Activated T-helper 2 cell treated with anti-CD3 and anti-CD28 coated beads, Interferon-gamma antibody, Interleukin-2, Interleukin-4, amounts not matched to agents 10 μg/mL and 5 μg/mL and 100 μg/mL, durations not matched to agents 14 hours and 24 hours and 36 hours (primary cell): ENCODE results near the gene METTL14. TPM values are rescaled to one million over a fixed set of nuclear protein-coding genes. Genes with fewer than 3 reads are reported as not detected.

Experiments
- DNase-seq: peaks from one replicate; pipeline ENCODE4 v3.0.0; 2021; ENCODE audit warnings: low spot score
- H3K27ac Mint-ChIP-seq: one replicate; pipeline ENCODE4 v1.8.0; 2021; ENCODE audit warnings: mixed read lengths
- H3K27me3 Mint-ChIP-seq: one replicate; pipeline ENCODE4 v1.8.0; 2021; ENCODE audit warnings: low read depth, mixed read lengths
- H3K36me3 Mint-ChIP-seq: one replicate; pipeline ENCODE4 v1.8.0; 2021; ENCODE audit warnings: low read depth, mixed read lengths
- H3K4me1 Mint-ChIP-seq: one replicate; pipeline ENCODE4 v1.8.0; 2021; ENCODE audit warnings: low read depth, mixed read lengths
- H3K4me3 Mint-ChIP-seq: one replicate; pipeline ENCODE4 v1.8.0; 2021; ENCODE audit warnings: low read depth, mild to moderate bottlenecking, moderate library complexity, mixed read lengths
- H3K9me3 Mint-ChIP-seq: one replicate; pipeline ENCODE4 v1.8.0; 2021; ENCODE audit warnings: mixed read lengths
- intact Hi-C: fragments of 100-400 bp; cut with micrococcal nuclease; formaldehyde crosslinking; loops from one replicate; pipeline ENCODE4 v1.15.1; 2023
- total RNA-seq: library from RNA; stranded (reverse); gene quantifications from 2 replicates; pipeline ENCODE4 v1.2.3, GENCODE V29; 2022

METTL14 gene
- total RNA-seq, 1 donor from 2014 or later = 43.6 TPM

DNA sequence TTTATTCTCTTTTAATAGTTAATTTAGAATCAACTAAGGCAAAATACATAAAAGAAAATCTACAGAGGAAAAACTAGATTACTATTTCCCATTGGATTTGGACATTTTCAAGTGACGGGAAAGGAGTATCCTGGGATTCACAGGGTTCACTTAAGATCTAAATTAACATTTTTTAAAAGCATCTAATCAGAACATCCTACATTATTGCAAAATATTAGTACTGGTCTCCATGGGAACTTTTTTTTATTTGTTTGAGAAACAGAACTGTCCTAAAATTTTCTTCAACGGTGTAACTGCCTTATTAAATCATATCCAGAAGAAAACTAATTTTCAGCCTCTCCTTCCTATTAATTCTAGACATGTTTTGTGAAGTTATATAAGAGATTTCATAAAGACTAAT lies 69.7 kb downstream of the METTL14 start:
- H3K27ac Mint-ChIP-seq = no peak overlapping the region
- H3K4me1 Mint-ChIP-seq = peaks cover 9% of the 10 kb centered on the region
- peaks cover 45% of the 10 kb centered on the region for H3K36me3 Mint-ChIP-seq
- no peaks in the 10 kb centered on the region for H3K27me3 Mint-ChIP-seq
- H3K9me3 Mint-ChIP-seq = no peaks in the 10 kb centered on the region
- H3K4me3 Mint-ChIP-seq = no peak overlapping the region
- DNase-seq = no peak
- intact Hi-C loops = no loop called here

GRCh38 chr4:118755438-118756226 lies 70.4 kb downstream of the METTL14 start:
- intact Hi-C loops = no loop called here
- Mint-ChIP-seq H3K9me3 (no peaks in the 10 kb centered on the region), H3K4me3 (no peak overlapping the region), H3K36me3 (peaks cover 45% of the 10 kb centered on the region), H3K4me1 (peaks cover 9% of the 10 kb centered on the region), H3K27me3 (no peaks in the 10 kb centered on the region), H3K27ac (no peak overlapping the region)
- DNase-seq = no peak

GRCh38 chr4:118756429-118756828 lies 71.2 kb downstream of the METTL14 start:
- no peaks in the 10 kb centered on the region for H3K9me3 Mint-ChIP-seq
- no peaks in the 10 kb centered on the region for H3K27me3 Mint-ChIP-seq
- no peak for DNase-seq
- peaks cover 46% of the 10 kb centered on the region for H3K36me3 Mint-ChIP-seq
- no peak overlapping the region for H3K4me3 Mint-ChIP-seq
- intact Hi-C loops = no loop called here
- no peak overlapping the region for H3K27ac Mint-ChIP-seq
- H3K4me1 Mint-ChIP-seq = peaks cover 9% of the 10 kb centered on the region

DNA sequence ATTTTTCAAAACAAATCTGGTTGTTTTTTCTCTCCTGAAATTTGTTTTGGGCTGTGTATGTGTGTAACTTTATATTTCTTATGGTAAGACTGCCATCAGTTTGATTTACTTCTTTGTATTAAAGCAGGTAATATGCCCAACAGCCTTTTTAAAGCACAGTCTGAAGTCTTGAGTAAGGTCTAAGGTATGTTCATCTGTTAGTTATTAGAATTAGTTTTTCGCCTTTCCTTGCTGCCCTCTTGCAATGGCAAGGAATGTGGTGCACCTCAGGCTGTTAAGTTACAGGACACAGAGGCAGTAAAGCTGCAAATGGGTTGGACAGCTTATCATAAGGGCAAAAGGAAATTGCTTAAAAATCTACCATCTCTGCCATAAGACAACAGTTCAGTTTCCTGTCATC lies 71.8 kb downstream of the METTL14 start:
- Mint-ChIP-seq H3K4me1 (peaks cover 9% of the 10 kb centered on the region), H3K9me3 (no peaks in the 10 kb centered on the region), H3K36me3 (peaks cover 44% of the 10 kb centered on the region), H3K4me3 (no peak overlapping the region), H3K27me3 (no peaks in the 10 kb centered on the region), H3K27ac (no peak overlapping the region)
- intact Hi-C loops = no loop called here
- no peak for DNase-seq

- no peak overlapping the region for H3K4me3 Mint-ChIP-seq
- peaks cover 9% of the 10 kb centered on the region for H3K4me1 Mint-ChIP-seq
- no peaks in the 10 kb centered on the region for H3K9me3 Mint-ChIP-seq
- H3K36me3 Mint-ChIP-seq = peaks cover 39% of the 10 kb centered on the region
- intact Hi-C loops = no loop called here
- no peak for DNase-seq
- H3K27me3 Mint-ChIP-seq = no peaks in the 10 kb centered on the region
- no peak overlapping the region for H3K27ac Mint-ChIP-seq
These were observed 72.6 kb downstream of the METTL14 start for GRCh38 chr4:118757761-118758251.

DNA sequence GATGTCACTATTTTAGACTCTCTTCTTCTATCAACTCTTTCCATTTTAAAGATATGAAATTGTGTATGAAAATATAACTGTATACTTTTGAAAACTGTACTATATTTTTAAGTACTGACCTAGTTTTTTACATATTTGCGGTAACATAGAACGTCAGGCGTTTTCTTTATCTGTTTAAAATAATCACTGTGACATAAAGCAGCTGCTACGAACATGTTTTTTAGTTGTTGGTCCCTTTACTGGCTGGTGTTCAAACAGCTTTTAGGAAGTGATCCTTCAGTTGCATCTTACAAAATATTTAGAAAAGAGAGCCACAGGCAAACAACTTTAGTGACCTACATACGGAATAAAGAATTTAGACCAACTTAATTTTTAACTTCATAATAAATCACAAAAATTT lies 73.1 kb downstream of the METTL14 start:
- no peak for DNase-seq
- H3K27ac Mint-ChIP-seq = no peak overlapping the region
- H3K27me3 Mint-ChIP-seq = no peaks in the 10 kb centered on the region
- intact Hi-C loops = no loop called here
- H3K4me3 Mint-ChIP-seq = no peak overlapping the region
- no peaks in the 10 kb centered on the region for H3K9me3 Mint-ChIP-seq
- H3K4me1 Mint-ChIP-seq = peaks cover 9% of the 10 kb centered on the region
- H3K36me3 Mint-ChIP-seq = peaks cover 41% of the 10 kb centered on the region

- Mint-ChIP-seq H3K27ac (no peak overlapping the region), H3K4me1 (peaks cover 9% of the 10 kb centered on the region), H3K36me3 (peaks cover 53% of the 10 kb centered on the region), H3K9me3 (no peaks in the 10 kb centered on the region), H3K27me3 (no peaks in the 10 kb centered on the region), H3K4me3 (no peak overlapping the region)
- intact Hi-C loops = no loop called here
- DNase-seq = no peak
These were observed 74.3 kb downstream of the METTL14 start for GRCh38 chr4:118759481-118759880.

DNA sequence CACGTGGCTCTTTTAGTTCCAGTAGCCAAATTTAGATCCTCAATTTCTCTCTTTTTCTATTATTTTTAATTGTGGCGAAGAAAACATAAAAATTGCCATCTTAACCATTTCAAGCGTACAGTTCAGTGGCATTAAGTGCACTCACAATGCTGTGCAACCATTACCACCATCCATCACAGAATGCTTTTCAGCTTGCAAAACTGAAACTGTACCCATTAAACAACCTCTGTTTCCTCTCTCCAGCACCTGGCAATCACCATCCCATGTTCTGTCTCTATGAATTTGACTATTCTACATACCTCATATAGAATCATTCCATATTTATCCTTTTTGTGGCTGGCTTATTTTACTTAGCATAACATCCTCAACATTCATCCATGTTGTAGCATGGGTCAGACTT lies 74.9 kb downstream of the METTL14 start:
- Mint-ChIP-seq H3K9me3 (no peaks in the 10 kb centered on the region), H3K36me3 (peaks cover 54% of the 10 kb centered on the region), H3K4me1 (peaks cover 9% of the 10 kb centered on the region), H3K4me3 (no peak overlapping the region), H3K27ac (no peak overlapping the region), H3K27me3 (no peaks in the 10 kb centered on the region)
- DNase-seq = no peak
- intact Hi-C loops = loop anchor here (10.0 kb wide), 1 partner anchor 525 kb away; no protein-coding TSS in a partner anchor

GRCh38 chr4:118760493-118760892 lies 75.3 kb downstream of the METTL14 start:
- Mint-ChIP-seq H3K4me3 (no peak overlapping the region), H3K36me3 (peaks cover 54% of the 10 kb centered on the region), H3K9me3 (no peaks in the 10 kb centered on the region), H3K27me3 (no peaks in the 10 kb centered on the region), H3K27ac (no peak overlapping the region), H3K4me1 (peaks cover 7% of the 10 kb centered on the region)
- DNase-seq = no peak
- intact Hi-C loops = loop anchor here (10.0 kb wide), 1 partner anchor 524 kb away; no protein-coding TSS in a partner anchor

DNA sequence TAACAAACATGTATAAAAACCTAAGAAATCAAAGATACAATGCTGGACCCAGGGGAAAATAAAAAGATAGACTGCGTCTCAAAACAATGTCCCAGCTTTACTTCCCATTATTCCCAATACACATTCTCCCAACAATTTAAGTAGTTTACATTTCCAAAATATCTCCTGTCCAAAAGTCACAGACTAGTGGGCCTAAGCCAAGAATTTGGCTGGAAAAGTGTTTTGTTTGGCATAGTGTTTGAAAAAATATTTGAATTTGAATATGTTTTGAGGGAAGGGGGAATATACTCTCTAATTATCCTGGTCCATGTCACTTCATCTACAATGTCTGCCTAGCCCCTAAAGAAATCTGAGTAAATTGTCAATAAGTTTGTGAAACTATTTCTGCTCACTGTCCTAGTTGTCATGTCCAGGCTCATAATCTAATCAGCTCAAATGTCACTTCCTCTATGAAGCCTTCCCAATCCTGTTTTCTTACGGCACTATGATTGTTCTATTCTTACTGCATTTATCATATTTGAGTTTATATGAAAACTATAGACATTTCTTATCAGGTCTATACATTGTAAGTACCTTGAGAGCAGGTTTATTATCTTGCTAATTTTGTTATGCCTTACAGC lies 76.3 kb downstream of the METTL14 start:
- peaks cover 55% of the 10 kb centered on the region for H3K36me3 Mint-ChIP-seq
- H3K27me3 Mint-ChIP-seq = no peaks in the 10 kb centered on the region
- H3K4me3 Mint-ChIP-seq = no peak overlapping the region
- H3K4me1 Mint-ChIP-seq = peaks cover 3% of the 10 kb centered on the region
- H3K27ac Mint-ChIP-seq = no peak overlapping the region
- intact Hi-C loops = loop anchor here (10.0 kb wide), 1 partner anchor 523 kb away; no protein-coding TSS in a partner anchor
- no peak for DNase-seq
- H3K9me3 Mint-ChIP-seq = no peaks in the 10 kb centered on the region

DNA sequence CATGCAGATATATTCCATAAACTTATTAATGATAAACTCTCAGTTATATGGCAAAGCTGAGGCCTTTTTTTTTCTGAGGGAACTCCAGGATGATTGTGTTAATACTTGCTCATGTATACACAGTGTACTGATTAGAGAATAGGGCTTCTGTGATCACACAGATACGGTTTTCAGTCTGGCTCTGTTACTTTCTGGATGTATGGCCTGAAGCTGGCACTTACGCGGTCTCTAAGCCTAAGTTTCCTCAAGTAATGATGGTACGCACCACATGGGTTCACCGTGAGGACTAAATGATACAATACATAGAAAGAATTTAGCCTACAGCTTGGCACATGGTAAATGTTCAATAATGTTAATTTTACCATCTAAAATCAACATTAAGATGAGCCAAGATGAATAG lies 77.0 kb downstream of the METTL14 start:
- H3K4me1 Mint-ChIP-seq = peaks cover 3% of the 10 kb centered on the region
- H3K4me3 Mint-ChIP-seq = no peak overlapping the region
- H3K9me3 Mint-ChIP-seq = no peaks in the 10 kb centered on the region
- no peaks in the 10 kb centered on the region for H3K27me3 Mint-ChIP-seq
- intact Hi-C loops = loop anchor here (10.0 kb wide), 1 partner anchor 523 kb away; no protein-coding TSS in a partner anchor
- peaks cover 58% of the 10 kb centered on the region for H3K36me3 Mint-ChIP-seq
- H3K27ac Mint-ChIP-seq = no peak overlapping the region
- no peak for DNase-seq

DNA sequence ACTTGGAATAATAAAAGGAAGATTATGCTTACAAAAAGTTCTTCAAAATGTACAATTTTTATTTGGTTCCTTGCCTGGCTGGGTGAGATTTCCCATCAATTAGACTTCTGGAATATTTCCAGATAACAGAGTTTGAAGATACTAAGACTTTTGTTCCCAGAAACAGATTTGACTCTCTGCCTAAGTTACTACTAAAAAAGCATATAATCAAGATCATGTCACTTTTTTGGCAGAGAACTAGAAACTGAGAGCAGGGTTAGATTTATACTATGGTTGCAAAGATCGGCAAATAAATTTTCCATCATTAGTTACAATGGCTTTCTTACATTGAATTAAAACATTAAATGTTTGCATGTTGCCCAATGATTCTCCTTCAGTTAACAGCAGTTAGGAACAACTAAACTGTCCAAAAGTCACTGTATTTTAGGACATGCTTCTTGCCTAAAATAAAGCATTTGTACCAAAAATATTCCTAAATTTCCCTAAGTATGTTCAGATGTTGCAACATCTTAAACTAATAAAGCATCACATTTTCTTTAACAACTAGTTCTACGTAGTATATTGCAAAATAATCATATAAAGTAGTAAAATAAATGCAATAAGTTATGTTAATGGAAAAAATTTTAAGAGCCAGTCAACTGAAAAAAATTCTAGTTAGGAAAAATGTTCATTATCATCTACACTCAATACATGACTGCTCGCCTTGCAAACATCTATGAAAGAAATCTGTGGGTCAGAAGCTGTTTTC lies 77.7 kb downstream of the METTL14 start:
- Mint-ChIP-seq H3K4me3 (no peak overlapping the region), H3K36me3 (peaks cover 53% of the 10 kb centered on the region), H3K27ac (no peak overlapping the region), H3K4me1 (peaks cover 3% of the 10 kb centered on the region), H3K9me3 (no peaks in the 10 kb centered on the region), H3K27me3 (no peaks in the 10 kb centered on the region)
- no peak for DNase-seq
- intact Hi-C loops = loop anchor here (10.0 kb wide), 1 partner anchor 522 kb away; no protein-coding TSS in a partner anchor
